GM10266 (cell line): ENCODE results near the gene CTDSPL2.
A peak's percentile ranks its signal among the peaks of the same experiment; 100 is the strongest.

Experiments
- DNase-seq: peaks from one replicate; pipeline ENCODE4 v3.0.0; 2012; ENCODE audit errors: extremely low spot score
- TF ChIP-seq, protein P1 (sequence below): IDR thresholded peaks from 2 replicates; pipeline ENCODE4 v1.5.1; 2012; ENCODE audit warnings: mild to moderate bottlenecking, low read depth; ENCODE audit not compliant: control insufficient read depth, insufficient read depth; ENCODE audit errors: missing control alignments

Gene CTDSPL2

DNA sequence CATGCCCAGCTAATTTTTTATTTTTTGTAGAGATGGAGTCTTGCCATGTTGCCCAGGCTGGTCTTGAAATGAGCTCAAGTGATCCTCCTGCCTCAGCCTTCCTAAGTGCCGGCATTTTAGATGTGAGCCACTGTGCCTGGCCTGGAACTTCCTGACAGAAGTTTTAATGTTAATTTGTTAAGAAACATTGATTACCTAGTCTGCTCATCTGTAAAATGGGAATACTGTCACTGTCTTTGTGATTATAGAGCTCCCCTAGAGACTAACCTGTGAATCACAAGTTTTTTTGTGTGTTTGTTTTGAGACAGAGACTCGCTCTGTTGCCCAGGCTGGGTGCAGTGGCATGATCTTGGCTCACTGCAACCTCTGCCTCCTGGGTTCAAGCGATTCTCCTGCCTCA is 105.3 kb downstream of the CTDSPL2 start:
- no peak for DNase-seq
- TF ChIP-seq, protein P1, sequence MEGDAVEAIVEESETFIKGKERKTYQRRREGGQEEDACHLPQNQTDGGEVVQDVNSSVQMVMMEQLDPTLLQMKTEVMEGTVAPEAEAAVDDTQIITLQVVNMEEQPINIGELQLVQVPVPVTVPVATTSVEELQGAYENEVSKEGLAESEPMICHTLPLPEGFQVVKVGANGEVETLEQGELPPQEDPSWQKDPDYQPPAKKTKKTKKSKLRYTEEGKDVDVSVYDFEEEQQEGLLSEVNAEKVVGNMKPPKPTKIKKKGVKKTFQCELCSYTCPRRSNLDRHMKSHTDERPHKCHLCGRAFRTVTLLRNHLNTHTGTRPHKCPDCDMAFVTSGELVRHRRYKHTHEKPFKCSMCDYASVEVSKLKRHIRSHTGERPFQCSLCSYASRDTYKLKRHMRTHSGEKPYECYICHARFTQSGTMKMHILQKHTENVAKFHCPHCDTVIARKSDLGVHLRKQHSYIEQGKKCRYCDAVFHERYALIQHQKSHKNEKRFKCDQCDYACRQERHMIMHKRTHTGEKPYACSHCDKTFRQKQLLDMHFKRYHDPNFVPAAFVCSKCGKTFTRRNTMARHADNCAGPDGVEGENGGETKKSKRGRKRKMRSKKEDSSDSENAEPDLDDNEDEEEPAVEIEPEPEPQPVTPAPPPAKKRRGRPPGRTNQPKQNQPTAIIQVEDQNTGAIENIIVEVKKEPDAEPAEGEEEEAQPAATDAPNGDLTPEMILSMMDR: no peak

DNA sequence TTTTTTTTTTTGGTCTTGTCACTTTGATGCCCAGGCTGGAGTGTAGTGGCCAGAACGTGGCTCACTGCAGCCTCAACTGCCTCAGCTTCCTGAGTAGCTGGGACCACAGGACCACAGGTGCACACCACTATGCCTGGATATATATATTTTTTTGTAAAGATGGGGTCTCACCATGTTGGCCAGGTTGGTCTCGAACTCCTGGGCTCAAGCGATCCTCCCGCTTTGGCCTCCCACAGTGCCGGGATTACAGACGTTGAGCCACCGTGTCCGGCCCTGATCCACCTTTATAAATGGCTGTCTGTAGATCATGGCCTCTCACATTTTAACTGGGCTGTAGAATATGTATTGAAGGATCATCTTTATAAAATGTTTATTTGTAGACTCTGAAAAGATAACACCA is 107.7 kb downstream of the CTDSPL2 start:
- no peak for DNase-seq
- TF ChIP-seq, protein P1: no peak

DNA sequence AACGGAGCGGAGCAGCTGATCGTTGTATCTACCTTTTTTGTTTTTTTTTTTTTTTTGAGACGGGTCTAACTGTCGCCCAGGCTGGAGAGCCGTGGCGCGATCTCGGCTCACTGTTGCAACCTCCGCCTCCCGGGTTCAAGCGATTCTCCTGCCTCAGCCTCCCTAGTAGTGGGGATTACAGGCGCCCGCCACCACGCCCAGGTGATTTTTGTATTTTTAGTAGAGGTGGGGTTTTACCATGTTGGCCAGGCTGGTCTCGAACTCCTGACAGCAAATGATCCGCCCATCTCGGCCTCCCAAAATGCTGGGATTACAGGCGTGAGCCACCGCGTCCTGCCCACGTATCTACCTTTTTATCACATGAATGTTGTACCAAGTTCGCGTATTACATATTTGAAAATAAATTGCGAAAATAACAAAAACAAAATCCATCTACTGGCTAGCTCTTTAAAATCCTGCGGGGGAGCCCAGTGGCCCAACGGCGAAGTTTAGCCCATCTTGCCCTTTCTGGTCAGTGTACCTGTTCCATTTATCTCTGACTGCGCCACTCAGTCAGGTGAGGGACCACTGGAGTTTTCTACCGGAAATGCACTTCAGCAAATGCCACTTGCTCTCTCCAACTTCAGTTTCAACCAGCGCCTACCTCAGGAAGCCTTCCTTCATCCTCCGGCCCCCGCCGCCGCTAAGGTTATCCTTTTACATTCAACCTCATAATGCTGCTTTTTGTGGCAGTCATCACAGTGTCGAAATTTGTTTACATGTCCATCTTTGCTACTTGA is 108.3 kb downstream of the CTDSPL2 start:
- TF ChIP-seq, protein P1: no peak
- peak; percentile 22 for DNase-seq

DNA sequence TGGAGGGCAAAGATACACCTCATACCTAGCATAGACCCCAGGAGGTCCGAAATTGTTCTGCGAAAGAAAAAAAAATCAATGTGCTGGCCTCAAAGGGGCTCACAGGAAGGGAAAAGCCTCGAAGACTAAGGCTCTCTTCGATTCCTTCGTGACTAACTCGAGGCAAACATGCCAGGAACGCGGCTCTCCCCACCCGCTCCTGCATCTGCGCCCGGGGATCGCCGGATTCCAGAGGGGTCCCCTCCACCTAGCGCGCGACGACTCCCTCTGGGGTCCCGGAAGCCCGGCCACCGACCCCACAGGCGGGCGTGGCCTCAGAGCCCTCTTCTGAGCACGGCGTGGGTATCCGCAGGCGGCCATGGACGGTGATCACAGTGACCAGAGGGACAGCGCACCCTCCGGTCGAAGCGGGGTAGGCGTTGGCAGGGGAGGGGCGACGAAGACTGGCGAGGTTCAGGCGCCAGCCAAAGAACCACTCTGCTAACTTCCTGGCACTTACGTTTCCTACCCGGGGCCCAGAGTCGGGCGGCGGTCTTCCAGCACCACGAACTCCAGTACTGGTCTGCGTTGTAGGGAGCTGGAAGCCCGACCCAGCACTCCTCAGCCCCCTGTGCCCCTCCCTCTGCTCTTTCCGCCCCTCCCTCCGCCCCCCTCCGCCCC is 109.0 kb downstream of the CTDSPL2 start:
- peak; percentile 77 for DNase-seq
- TF ChIP-seq, protein P1: peak; percentile 59

DNA sequence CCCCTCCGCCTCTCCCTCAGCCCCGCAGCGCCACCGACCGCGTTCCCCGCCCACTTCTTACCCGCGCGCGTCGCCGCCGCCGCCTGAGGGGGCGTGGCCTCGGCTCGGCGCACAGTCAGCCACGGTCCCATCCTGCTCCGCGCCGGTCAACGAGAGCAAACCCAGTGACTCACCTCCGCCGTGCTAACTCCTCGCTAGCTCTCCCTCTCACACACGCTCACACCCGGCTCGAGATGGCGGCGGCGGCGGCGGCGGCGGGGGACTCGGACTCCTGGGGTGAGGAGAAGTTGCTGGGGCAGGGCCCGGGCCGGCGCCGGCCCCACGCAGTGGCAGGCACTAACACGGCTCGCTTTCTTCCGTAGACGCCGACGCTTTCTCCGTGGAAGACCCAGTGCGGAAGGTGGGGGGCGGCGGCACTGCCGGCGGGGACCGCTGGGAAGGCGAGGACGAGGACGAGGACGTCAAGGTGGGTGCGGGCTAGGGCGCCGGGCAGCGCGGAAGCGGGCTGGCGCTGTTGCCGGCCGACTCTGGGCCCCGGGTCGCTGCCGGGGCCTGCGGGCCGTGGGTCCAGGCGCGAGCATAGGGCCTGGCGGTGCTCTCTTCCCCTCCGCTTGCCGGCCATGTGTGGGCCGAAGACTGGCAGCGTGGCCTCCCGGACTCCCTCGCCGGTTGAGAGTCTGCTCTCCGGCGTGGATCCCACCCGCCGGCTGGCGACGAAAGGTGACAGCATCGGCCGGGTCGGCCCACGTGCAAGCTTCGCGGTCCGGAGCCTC is 109.7 kb downstream of the CTDSPL2 start, which contains the start of gene EIF3J:
EIF3J (plus strand) TSS at position 186 of the 773 bp plus-strand sequence; CDS start at position 234, 48 bp downstream.
- peak; percentile 96 for DNase-seq
- TF ChIP-seq, protein P1: no peak

DNA sequence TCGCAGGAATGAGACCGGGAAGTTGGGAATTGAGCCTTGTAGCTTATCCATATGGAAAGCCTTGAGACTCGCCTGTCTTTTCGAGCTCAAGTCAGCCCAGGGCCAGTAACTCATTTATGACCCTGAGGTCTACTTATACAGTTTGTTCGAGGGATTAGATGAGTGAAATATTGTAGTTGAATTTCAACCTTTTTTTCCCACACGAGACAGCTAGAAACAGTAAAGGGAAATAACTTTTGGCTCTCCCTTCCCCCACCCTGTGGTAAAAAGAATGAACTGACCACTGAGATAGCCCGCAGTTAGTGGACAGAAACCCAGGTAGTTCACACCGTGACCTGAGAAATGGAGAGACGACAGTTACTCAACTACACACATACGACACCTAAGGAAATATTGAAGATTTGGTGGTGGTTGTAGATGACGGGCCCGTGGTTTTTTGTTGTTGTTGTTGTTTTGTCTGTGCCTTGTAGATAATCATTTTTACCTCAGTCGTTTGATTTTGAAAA is 110.4 kb downstream of the CTDSPL2 start:
- TF ChIP-seq, protein P1: no peak
- peak; percentile 15 for DNase-seq
